Measurements from ENCODE around the gene CASKIN1.

CASKIN1 gene

GRCh38 chr16:2233872-2234812, 37.7 kb upstream of the CASKIN1 start:
- Histone ChIP-seq H3K36me3 (replicated peaks; ENCODE audit: low read depth, low read length) (peaks cover 20% of the 10 kb centered on the region), H3K9me3 (ENCODE audit: insufficient read depth, low read length) (no peaks in the 10 kb centered on the region), H4K20me1 (ENCODE audit: insufficient read depth, low read length) (no peaks in the 10 kb centered on the region), H3K27ac (ENCODE audit: low read length) (no peak overlapping the region), H3K9ac (ENCODE audit: low read length) (no peak overlapping the region), H3K27me3 (ENCODE audit: low read depth, low read length) (no peaks in the 10 kb centered on the region), H3K4me3 (ENCODE audit: low read length) (no peak overlapping the region), H2AFZ (ENCODE audit: low read depth, low read length) (no peak overlapping the region), H3K4me1 (ENCODE audit: low read length) (no peaks in the 10 kb centered on the region), H3K4me2 (ENCODE audit: low read length) (no peak overlapping the region), H3K79me2 (ENCODE audit: low read length) (no peaks in the 10 kb centered on the region; the same call in 1 of the 2 replicates)
- TF ChIP-seq EZH2phosphoT487 (IDR thresholded peaks at IDR 0.05; ENCODE audit: low read depth) (no peak), CTCF (IDR thresholded peaks at IDR 0.05; ENCODE audit: low read depth, low read length) (no peak)

GRCh38 chr16:2233046-2233775, 36.8 kb upstream of the CASKIN1 start:
- H2AFZ ChIP-seq (ENCODE audit: low read depth, low read length) = no peak overlapping the region
- no peak overlapping the region for H3K9ac ChIP-seq (ENCODE audit: low read length)
- no peaks in the 10 kb centered on the region for H3K27me3 ChIP-seq (ENCODE audit: low read depth, low read length)
- H3K4me3 ChIP-seq (ENCODE audit: low read length) = no peak overlapping the region
- peaks cover 20% of the 10 kb centered on the region for H3K36me3 ChIP-seq (replicated peaks; ENCODE audit: low read depth, low read length)
- no peaks in the 10 kb centered on the region for H3K9me3 ChIP-seq (ENCODE audit: insufficient read depth, low read length)
- H4K20me1 ChIP-seq (ENCODE audit: insufficient read depth, low read length) = no peaks in the 10 kb centered on the region
- no peak overlapping the region for H3K4me2 ChIP-seq (ENCODE audit: low read length)
- TF ChIP-seq EZH2phosphoT487 (IDR thresholded peaks at IDR 0.05; ENCODE audit: low read depth) (no peak), CTCF (IDR thresholded peaks at IDR 0.05; ENCODE audit: low read depth, low read length) (no peak)
- no peaks in the 10 kb centered on the region for H3K4me1 ChIP-seq (ENCODE audit: low read length)
- H3K27ac ChIP-seq (ENCODE audit: low read length) = no peak overlapping the region
- H3K79me2 ChIP-seq (ENCODE audit: low read length) = peaks cover 6% of the 10 kb centered on the region

- H2AFZ ChIP-seq (ENCODE audit: low read depth, low read length) = no peak overlapping the region
- no peaks in the 10 kb centered on the region for H3K4me1 ChIP-seq (ENCODE audit: low read length)
- H3K4me2 ChIP-seq (ENCODE audit: low read length) = no peak overlapping the region
- H3K9ac ChIP-seq (ENCODE audit: low read length) = no peak overlapping the region
- H4K20me1 ChIP-seq (ENCODE audit: insufficient read depth, low read length) = peaks cover 4% of the 10 kb centered on the region
- peaks cover 22% of the 10 kb centered on the region for H3K36me3 ChIP-seq (replicated peaks; ENCODE audit: low read depth, low read length)
- no peak overlapping the region for H3K27ac ChIP-seq (ENCODE audit: low read length)
- no peak overlapping the region for H3K4me3 ChIP-seq (ENCODE audit: low read length)
- no peaks in the 10 kb centered on the region for H3K27me3 ChIP-seq (ENCODE audit: low read depth, low read length)
- TF ChIP-seq EZH2phosphoT487 (IDR thresholded peaks at IDR 0.05; ENCODE audit: low read depth) (no peak), CTCF (IDR thresholded peaks at IDR 0.05; ENCODE audit: low read depth, low read length) (no peak)
- no peaks in the 10 kb centered on the region for H3K9me3 ChIP-seq (ENCODE audit: insufficient read depth, low read length)
- peaks cover 12% of the 10 kb centered on the region for H3K79me2 ChIP-seq (ENCODE audit: low read length)
These were observed 35.9 kb upstream of the CASKIN1 start for GRCh38 chr16:2232094-2232990.

Data from OCI-LY3 (cell line).